PC-9 (cell line): ENCODE data around the gene ZNRD2.

Experiments used
- EZH2 ChIP-seq: fragments of 200-600 bp; sonication (generic); IDR thresholded peaks from 2 replicates; pipeline ENCODE4 v1.8.0; 2017; ENCODE audit warnings: antibody characterized with exemption, low read depth
- TF ChIP-seq, protein P1 (sequence below): fragments of 200-600 bp; sonication (generic); conservative IDR thresholded peaks from 2 replicates; pipeline ENCODE4 v1.6.1; 2017; ENCODE audit warnings: mixed run types, antibody characterized with exemption, mild to moderate bottlenecking, moderate library complexity

DNA sequence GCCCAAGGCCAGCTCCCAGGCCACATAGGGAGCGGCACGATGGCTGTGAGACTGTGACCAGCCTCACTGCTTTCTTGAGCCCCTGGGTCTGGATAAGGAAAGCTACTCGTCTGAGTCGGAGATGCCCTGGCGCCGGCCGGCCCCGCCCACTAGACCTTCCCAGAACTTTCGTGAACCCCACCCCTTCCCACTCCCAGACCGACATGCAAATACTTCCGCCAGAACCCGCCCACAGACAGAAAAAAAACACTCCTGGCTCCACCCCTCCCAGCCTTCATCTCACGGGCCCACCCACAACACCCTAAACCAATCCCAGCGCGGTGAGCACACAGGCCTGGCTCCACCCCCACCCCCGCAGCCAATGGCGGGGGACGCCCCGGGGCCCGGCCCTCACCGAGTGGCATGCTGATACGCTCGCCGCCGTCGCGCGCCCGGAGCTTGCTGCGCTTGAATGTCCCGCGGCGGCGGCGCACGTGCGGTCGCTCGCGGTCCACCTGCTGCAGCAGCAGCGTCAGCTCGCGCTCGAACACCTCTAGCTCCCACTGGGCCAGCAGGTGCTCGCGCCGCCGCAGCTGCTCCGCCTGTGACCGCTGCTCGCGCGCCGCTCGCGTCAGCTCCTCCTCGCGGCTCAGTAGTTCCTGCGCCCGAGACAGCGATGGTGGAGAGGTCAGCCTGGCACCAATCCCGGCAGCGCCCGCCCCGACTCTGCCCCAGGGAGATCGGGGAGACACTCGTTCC is 36.8 kb downstream of the ZNRD2 start:
- TF ChIP-seq, protein P1, sequence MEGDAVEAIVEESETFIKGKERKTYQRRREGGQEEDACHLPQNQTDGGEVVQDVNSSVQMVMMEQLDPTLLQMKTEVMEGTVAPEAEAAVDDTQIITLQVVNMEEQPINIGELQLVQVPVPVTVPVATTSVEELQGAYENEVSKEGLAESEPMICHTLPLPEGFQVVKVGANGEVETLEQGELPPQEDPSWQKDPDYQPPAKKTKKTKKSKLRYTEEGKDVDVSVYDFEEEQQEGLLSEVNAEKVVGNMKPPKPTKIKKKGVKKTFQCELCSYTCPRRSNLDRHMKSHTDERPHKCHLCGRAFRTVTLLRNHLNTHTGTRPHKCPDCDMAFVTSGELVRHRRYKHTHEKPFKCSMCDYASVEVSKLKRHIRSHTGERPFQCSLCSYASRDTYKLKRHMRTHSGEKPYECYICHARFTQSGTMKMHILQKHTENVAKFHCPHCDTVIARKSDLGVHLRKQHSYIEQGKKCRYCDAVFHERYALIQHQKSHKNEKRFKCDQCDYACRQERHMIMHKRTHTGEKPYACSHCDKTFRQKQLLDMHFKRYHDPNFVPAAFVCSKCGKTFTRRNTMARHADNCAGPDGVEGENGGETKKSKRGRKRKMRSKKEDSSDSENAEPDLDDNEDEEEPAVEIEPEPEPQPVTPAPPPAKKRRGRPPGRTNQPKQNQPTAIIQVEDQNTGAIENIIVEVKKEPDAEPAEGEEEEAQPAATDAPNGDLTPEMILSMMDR = no peak
- no peak for TF ChIP-seq EZH2
